UCSD-AML1 (cell line): ENCODE measurements around the gene AGMO.

Experiments used
- DNase-seq: peaks from one replicate; lab custom pipeline; 2025; ENCODE audit not compliant: unreplicated experiment; lab: John Stamatoyannopoulos, UW

AGMO gene

GRCh38 chr7:15561835-15562234 lies at the start of gene AGMO:
TSS of gene AGMO (minus strand) at chr7:15562015.
- DNase-seq = no peak

GRCh38 chr7:15610503-15610902 lies 48.7 kb upstream of the AGMO start:
- DNase-seq = no peak

GRCh38 chr7:15609287-15609686 lies 47.5 kb upstream of the AGMO start:
- DNase-seq = no peak

GRCh38 chr7:15607529-15608210 lies 45.9 kb upstream of the AGMO start:
- DNase-seq = no peak

GRCh38 chr7:15606561-15606960 lies 44.7 kb upstream of the AGMO start:
- DNase-seq = no peak

- no peak for DNase-seq
These were observed 42.4 kb upstream of the AGMO start for GRCh38 chr7:15604166-15604565.

- DNase-seq = no peak
These were observed 41.3 kb upstream of the AGMO start for GRCh38 chr7:15603124-15603523.

GRCh38 chr7:15602236-15602635 lies 40.4 kb upstream of the AGMO start:
- no peak for DNase-seq

- DNase-seq = no peak
These were observed 39.4 kb upstream of the AGMO start for GRCh38 chr7:15601175-15601574.

GRCh38 chr7:15600298-15600697 lies 38.5 kb upstream of the AGMO start:
- no peak for DNase-seq

GRCh38 chr7:15594461-15594860 lies 32.6 kb upstream of the AGMO start:
- DNase-seq = no peak

GRCh38 chr7:15593382-15593781 lies 31.6 kb upstream of the AGMO start:
- DNase-seq = no peak

GRCh38 chr7:15586266-15586665 lies 24.5 kb upstream of the AGMO start:
- DNase-seq = no peak

- no peak for DNase-seq
These were observed 22.8 kb upstream of the AGMO start for GRCh38 chr7:15584575-15584974.

- no peak for DNase-seq
These were observed 21.0 kb upstream of the AGMO start for GRCh38 chr7:15582773-15583172.

GRCh38 chr7:15581352-15581951 lies 19.6 kb upstream of the AGMO start:
- no peak for DNase-seq

GRCh38 chr7:15580604-15581351 lies 19.0 kb upstream of the AGMO start:
- DNase-seq = no peak

- no peak for DNase-seq
These were observed 15.8 kb upstream of the AGMO start for GRCh38 chr7:15577600-15577999.

GRCh38 chr7:15571301-15571878 lies 9.6 kb upstream of the AGMO start:
- DNase-seq = no peak

GRCh38 chr7:15567652-15568051 lies 5.8 kb upstream of the AGMO start:
- no peak for DNase-seq

- DNase-seq = no peak
These were observed 5.2 kb upstream of the AGMO start for GRCh38 chr7:15567036-15567435.

- DNase-seq = no peak
These were observed 4.7 kb upstream of the AGMO start for GRCh38 chr7:15566476-15566875.
